Mammary epithelial cell (primary cell): ENCODE data around the gene SLC25A33.

Experiments
- CTCF ChIP-seq, 2 donors: IDR thresholded peaks in 1 of 2; conservative IDR thresholded peaks in 1 of 2; 2 replicates each; pipeline ENCODE4 v1.5.1; 2011 to 2012; ENCODE audit warnings: inconsistent platforms in 2 of 2, low read length in 2 of 2, mild to moderate bottlenecking in 2 of 2, control low read depth in 1 of 2, low read depth in 1 of 2; ENCODE audit not compliant: insufficient read depth in 1 of 2; ENCODE audit errors: extremely low read depth in 1 of 2
- EZH2 ChIP-seq: IDR thresholded peaks from 2 replicates; pipeline ENCODE4 v1.6.1; 2012; ENCODE audit warnings: low read length, inconsistent platforms, borderline replicate concordance

GRCh38 chr1:9604836-9605235 is 65.6 kb downstream of the SLC25A33 start:
- TF ChIP-seq CTCF (conservative IDR thresholded peaks at IDR 0.05 in 1 of 2, IDR thresholded peaks at IDR 0.05 in 1 of 2; ENCODE audit: extremely low read depth in 1 of 2, insufficient read depth in 1 of 2, low read depth in 1 of 2, low read length in 2 of 2) (no peak), EZH2 (no peak)
